IMR-90 (cell line): ENCODE data around the gene CTDSP1.

Source experiments
- CEBPB ChIP-seq: IDR thresholded peaks from 2 replicates; pipeline ENCODE4 v1.6.1; 2012; ENCODE audit warnings: low read depth, low read length, improper control_type of control experiment
- CHD1 ChIP-seq: IDR thresholded peaks from 2 replicates; pipeline ENCODE4 v1.6.1; 2012; ENCODE audit warnings: low read depth, low read length, improper control_type of control experiment
- ELK1 ChIP-seq: fragments of 150-350 bp; IDR thresholded peaks from 2 replicates; pipeline ENCODE4 v1.6.1; 2016; ENCODE audit warnings: low read depth, mild to moderate bottlenecking, low read length, moderate library complexity, borderline replicate concordance
- MXI1 ChIP-seq: IDR thresholded peaks from 2 replicates; pipeline ENCODE4 v1.6.1; 2012; ENCODE audit warnings: low read depth, mild to moderate bottlenecking, low read length, moderate library complexity, borderline replicate concordance
- NFE2L2 ChIP-seq: fragments of 150-350 bp; IDR thresholded peaks from 2 replicates; pipeline ENCODE4 v1.6.1; 2016; ENCODE audit warnings: low read depth, mild to moderate bottlenecking, low read length
- POLR2A ChIP-seq: IDR thresholded peaks from 2 replicates; pipeline ENCODE4 v1.6.1; 2012; ENCODE audit warnings: mild to moderate bottlenecking, low read depth, low read length
- RAD21 ChIP-seq: IDR thresholded peaks from 2 replicates; pipeline ENCODE4 v1.6.1; 2012; ENCODE audit warnings: low read length, improper control_type of control experiment
- RFX5 ChIP-seq: IDR thresholded peaks from 2 replicates; pipeline ENCODE4 v1.8.0; 2012; ENCODE audit warnings: low read depth, mild to moderate bottlenecking, low read length, moderate library complexity
- SMC3 ChIP-seq: fragments of 150-350 bp; IDR thresholded peaks from 2 replicates; pipeline ENCODE4 v1.6.1; 2016; ENCODE audit warnings: low read depth, mild to moderate bottlenecking, antibody characterized with exemption, low read length, moderate library complexity
- USF2 ChIP-seq: fragments of 150-350 bp; IDR thresholded peaks from 2 replicates; pipeline ENCODE4 v1.6.1; 2017; ENCODE audit warnings: mild to moderate bottlenecking, antibody characterized with exemption, low read length, low read depth
- TF ChIP-seq, protein P1 (sequence below): conservative IDR thresholded peaks from 2 replicates; pipeline ENCODE4 v1.5.1; 2012; ENCODE audit warnings: mild to moderate bottlenecking, low read depth, low read length, improper control_type of control experiment

DNA sequence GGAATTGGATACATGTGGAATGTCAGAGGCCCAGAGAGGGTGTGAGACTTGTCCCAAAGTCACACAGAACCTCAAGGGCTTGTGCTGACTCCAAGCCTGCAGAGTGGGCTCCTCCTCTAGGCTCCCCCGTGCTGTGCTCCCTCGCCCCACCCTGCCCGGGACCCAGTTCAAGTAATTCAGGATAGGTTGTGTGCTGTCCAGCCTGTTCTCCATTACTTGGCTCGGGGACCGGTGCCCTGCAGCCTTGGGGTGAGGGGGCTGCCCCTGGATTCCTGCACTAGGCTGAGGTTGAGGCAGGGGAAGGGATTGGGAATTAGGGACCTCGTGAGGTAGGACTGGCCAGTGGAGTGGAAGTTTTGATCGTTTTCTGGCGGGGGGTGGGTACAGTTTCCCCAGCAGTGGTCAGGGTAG, 2.8 kb downstream of the CTDSP1 start:
- TF ChIP-seq, protein P1, sequence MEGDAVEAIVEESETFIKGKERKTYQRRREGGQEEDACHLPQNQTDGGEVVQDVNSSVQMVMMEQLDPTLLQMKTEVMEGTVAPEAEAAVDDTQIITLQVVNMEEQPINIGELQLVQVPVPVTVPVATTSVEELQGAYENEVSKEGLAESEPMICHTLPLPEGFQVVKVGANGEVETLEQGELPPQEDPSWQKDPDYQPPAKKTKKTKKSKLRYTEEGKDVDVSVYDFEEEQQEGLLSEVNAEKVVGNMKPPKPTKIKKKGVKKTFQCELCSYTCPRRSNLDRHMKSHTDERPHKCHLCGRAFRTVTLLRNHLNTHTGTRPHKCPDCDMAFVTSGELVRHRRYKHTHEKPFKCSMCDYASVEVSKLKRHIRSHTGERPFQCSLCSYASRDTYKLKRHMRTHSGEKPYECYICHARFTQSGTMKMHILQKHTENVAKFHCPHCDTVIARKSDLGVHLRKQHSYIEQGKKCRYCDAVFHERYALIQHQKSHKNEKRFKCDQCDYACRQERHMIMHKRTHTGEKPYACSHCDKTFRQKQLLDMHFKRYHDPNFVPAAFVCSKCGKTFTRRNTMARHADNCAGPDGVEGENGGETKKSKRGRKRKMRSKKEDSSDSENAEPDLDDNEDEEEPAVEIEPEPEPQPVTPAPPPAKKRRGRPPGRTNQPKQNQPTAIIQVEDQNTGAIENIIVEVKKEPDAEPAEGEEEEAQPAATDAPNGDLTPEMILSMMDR, result no peak
- TF ChIP-seq POLR2A (no peak), RFX5 (no peak), MXI1 (no peak), SMC3 (no peak), USF2 (no peak), NFE2L2 (no peak), CEBPB (no peak), CHD1 (no peak), ELK1 (no peak), RAD21 (no peak)
